HL-60/S4 (cell line): ENCODE results near the gene BORCS5.
"Not testable (repeated sequence)": the region's sequence is repeated elsewhere in the genome, so short reads cannot be mapped to it uniquely, and the experiment has no call there.

ENCODE experiments used
- in situ Hi-C: fragments of 300-500 bp; cut with MboI; formaldehyde crosslinking; loops from 2 replicates; pipeline ENCODE4 v1.14.3; 2022; ENCODE audit warnings: low sequenced_read_pairs

BORCS5 gene

DNA sequence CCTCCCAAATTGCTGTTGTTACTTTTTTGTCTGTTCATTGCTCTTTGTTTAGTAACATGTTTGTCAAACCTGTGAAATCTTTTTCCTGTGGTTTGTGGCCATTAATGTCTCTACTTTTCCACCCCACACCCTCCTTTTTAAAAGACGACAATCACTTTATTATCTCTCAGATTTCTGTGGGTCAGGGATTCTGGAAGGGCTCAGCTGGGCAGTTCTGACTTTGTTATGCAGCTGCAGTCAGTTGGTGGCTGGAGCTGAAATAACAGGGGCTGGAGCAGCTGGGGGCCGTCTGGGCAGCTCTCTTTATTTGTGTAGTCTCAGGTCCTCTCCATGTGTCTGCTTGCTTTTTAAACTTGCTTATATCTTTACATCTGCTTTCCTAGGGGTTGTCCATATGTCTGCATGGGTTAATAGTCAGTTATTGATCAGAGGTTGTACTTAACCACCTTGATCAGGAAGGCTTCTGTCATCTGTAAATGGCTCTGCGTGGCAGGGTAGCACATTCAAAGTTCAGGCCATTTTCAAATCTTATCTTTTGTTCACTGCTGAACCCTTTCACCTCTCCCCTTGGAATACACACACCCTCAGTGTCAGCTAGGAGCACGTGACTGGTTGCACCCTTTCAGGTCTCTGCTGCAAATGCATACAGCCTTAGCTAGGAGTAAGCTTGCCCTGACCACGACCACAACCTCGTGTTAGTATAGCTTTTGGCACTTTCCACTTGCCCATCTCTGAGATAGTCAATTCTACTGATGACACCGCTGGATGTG, 27.9 kb downstream of the BORCS5 start:
- in situ Hi-C loops = loop anchor here (25.0 kb wide), 1 partner anchor 178 kb away; the partner anchor contains the start of gene DUSP16

GRCh38 chr12:12387501-12387900, 30.6 kb downstream of the BORCS5 start:
- in situ Hi-C loops = loop anchor here (25.0 kb wide), 1 partner anchor 175 kb away; the partner anchor contains the start of gene DUSP16

DNA sequence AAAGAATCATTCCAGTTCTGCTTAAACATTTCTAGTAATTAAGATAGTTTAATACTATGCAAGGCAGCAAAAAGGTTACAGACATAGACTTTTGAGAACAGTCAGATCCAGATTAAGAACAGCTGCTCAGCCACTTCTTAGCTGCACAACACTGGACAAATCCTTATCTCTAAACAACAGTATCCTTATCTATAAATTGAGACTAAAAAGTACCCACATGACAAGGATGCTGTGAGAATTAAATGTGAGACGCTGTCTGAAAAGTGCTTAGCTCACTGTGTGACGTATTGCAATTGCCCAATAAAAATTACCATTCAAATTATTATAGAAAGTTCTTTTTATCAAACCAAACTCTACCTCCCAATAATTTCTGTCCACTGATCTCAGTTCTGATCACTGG, 35.5 kb downstream of the BORCS5 start:
- in situ Hi-C loops = loop anchor here (25.0 kb wide), 1 partner anchor 170 kb away; the partner anchor contains the start of gene DUSP16

GRCh38 chr12:12393171-12393570, 36.3 kb downstream of the BORCS5 start:
- in situ Hi-C loops = loop anchor here (25.0 kb wide), 1 partner anchor 169 kb away; the partner anchor contains the start of gene DUSP16

- in situ Hi-C loops = loop anchor here (25.0 kb wide), 1 partner anchor 166 kb away; the partner anchor contains the start of gene DUSP16
Measured at GRCh38 chr12:12396694-12397093, 39.8 kb downstream of the BORCS5 start.

DNA sequence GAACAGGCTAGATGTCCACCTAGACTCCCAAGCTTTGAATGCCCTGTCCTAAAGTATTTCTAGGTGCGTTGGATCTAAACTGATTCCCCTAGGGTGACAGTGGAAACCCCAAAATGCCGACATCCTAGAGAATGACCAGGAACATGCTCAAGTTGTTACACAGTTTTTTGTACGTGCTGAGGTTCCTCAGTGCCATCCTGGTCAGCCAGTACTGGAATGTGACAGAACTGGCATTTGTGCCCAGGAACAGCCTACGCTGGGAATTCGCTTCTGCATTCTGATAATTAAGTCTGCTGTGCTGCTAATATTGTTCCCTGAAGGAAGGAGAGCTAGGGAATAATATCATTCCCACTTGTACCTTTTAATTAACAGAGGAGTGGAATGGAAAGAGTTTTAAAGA, 40.3 kb downstream of the BORCS5 start:
- in situ Hi-C loops = loop anchor here (25.0 kb wide), 1 partner anchor 165 kb away; the partner anchor contains the start of gene DUSP16

- in situ Hi-C loops = loop anchor here (25.0 kb wide), 1 partner anchor 164 kb away; the partner anchor contains the start of gene DUSP16
Measured at GRCh38 chr12:12398026-12398859, 41.4 kb downstream of the BORCS5 start.

DNA sequence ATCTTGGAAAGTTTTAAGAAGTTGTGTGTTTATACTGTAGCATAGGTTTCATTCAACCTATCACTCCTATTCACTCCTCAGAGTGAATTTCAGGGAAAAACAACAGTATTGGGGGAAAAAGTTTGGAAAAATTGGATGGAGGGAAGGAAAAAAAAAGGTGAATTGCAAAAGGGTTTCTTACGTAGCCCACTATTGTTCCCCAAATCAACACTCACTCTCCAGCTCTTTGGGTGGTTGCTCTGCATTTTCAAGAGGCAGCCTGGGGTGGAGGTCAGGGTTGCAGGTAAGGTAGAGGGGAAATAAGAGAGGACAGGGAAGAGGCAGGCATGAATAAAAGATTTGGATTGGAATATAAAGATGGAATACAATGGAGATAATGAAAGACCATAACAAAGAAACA, 42.3 kb downstream of the BORCS5 start:
- in situ Hi-C loops = loop anchor here (25.0 kb wide), 1 partner anchor 163 kb away; the partner anchor contains the start of gene DUSP16

- in situ Hi-C loops = loop anchor here (25.0 kb wide), 1 partner anchor 162 kb away; the partner anchor contains the start of gene DUSP16
Measured at GRCh38 chr12:12399776-12400305, 43.0 kb downstream of the BORCS5 start.

DNA sequence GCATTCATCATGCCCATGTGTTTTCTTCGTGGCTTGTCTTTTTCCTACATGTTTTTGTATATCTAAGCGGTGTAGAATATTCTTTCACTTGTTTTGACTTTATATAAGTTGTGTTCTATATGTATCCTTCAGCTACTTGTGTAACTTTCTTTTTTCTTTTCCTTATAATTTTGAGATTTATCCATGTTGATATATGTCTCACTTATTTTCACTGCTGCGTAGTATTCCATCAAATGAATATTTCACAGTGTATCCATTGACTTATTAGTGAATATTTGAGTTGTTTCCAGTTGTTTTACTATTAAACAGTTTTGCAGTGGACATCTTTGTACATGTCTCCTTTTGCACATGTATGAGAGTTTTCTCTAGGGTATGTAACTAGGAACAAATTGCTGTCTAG, 43.9 kb downstream of the BORCS5 start:
- in situ Hi-C loops = no loop called here

DNA sequence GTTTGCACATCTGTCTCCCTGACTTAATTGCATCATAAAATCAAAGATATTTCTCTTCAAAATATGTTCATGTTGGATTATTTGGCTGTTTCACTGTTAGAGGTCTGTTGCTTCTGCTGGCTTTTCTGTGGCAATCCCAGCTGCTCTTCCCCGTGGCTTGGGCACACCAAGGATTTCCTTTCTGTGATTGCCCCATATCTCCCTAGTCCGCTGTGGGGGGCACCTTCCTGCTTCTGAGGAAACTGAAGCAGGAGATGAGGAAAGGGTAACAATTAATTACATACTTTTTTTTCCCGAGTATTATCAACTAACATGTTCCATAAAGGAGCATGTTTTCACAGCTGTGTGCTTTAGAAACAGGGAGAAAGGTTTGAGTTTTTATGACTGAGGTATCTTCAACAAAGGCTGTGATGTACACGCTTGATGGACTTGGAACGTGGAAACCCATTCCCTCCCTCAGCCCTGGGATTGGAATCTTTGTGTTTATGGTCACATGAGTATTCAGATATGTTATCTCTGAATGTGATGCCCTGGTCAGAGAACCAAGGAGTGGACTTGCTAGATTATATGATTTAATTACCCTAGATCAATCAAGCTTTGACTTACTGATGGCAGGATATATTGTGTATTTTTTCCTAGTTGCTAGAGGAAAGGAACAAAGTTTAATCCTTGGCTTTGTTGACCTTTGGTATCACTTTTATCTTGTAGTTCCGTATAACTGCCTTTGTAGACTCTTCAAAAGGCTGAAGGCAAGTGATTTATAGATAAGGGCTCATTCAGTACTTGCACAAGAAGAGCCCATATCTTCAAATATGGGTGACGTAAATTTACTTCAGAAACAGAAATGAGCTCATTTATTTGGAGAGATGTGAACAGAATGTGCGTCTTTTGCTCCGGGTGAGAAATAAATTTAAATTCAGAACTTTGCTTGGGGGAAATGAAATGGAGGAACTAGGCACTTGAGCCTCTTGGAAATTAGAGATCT, 46.7 kb downstream of the BORCS5 start:
- in situ Hi-C loops = no loop called here

DNA sequence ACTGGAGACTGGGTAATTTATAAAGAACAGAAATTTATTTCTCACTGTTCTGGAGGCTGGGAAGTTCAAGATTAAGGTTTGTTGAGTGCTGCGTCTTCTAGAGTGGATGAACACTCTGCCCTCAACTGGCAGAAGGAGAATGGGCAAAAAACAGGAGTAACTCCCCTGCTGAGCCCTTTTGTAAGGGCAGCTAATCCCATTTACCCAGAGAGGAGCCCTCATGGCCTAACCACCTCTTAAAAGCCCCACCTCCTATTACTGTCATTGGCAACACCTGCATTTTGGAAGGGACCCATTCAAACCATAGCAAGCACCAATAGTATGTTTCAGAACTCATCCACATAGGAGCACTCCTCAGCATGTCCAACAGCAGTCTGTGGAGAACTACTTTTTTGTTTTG, 47.4 kb downstream of the BORCS5 start:
- in situ Hi-C loops = no loop called here

GRCh38 chr12:12405882-12406281, 49.0 kb downstream of the BORCS5 start:
- in situ Hi-C loops = no loop called here

GRCh38 chr12:12406762-12407161, 49.9 kb downstream of the BORCS5 start:
- in situ Hi-C loops = no loop called here

- in situ Hi-C loops = no loop called here
Measured at GRCh38 chr12:12408265-12408690, 51.4 kb downstream of the BORCS5 start.

- in situ Hi-C loops = not testable (repeated sequence)
Measured at GRCh38 chr12:12409337-12409736, 52.5 kb downstream of the BORCS5 start.

DNA sequence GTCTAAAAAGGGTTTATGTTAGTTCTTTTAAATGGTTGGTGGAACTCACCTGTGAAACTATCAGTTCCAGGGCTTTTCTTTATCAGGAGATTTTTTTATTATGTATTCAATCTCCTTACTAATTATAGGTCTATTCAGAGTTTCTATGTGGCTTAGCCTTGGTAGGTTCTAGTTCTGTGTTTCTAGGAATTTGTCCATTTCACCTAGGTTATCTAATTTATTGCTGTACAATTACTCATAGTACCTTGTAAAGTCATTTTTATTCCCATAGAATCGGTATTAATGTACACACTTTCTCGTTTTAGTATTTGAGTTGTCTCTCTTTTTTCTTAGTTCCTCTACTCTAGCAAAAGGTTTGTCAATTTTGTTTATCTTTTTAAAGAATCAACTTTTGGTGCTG, 59.0 kb downstream of the BORCS5 start:
- in situ Hi-C loops = no loop called here

DNA sequence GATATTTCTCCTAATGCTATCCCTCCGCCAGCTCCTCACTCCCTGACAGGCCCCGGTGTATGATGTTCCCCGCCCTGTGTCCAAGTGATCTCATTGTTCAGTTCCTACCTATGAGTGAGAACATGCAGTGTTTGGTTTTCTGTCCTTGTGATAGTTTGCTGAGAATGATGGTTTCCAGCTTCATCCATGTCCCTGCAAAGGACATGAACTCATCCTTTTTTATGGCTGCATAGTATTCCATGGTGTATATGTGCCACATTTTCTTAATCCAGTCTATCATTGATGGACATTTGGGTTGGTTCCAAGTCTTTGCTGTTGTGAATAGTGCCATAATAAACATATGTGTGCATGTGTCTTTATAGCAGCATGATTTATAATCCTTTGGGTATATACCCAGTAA, 62.3 kb downstream of the BORCS5 start:
- in situ Hi-C loops = not testable (repeated sequence)

DNA sequence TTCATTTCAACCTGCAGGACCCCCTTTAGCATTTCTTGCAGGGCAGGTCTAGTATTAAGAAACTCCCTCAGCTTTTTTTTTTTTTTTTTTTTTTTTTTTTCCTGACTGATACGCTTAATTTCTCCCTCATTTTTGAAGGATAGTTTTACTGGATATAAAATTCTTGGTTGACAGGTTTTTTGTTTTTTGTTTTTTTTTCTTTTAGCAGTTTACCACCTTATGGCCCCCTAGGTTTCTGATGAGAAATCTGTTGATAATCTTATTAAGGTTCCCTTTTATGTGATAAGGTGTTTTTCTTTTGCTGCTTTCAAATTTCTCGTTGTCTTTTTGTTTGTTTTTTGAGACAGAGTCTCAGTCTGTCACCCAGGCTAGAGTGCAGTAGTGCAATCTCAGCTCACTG, 66.5 kb downstream of the BORCS5 start:
- in situ Hi-C loops = no loop called here

GRCh38 chr12:12425001-12425400, 68.1 kb downstream of the BORCS5 start:
- in situ Hi-C loops = no loop called here
